IPS-NIHi7 (cell line): Measurements from ENCODE around the gene AGBL4.

Experiments
- DNase-seq: peaks from one replicate; pipeline ENCODE4 v3.0.0; 2012; ENCODE audit warnings: mixed read lengths; ENCODE audit errors: extremely low spot score

AGBL4 gene

DNA sequence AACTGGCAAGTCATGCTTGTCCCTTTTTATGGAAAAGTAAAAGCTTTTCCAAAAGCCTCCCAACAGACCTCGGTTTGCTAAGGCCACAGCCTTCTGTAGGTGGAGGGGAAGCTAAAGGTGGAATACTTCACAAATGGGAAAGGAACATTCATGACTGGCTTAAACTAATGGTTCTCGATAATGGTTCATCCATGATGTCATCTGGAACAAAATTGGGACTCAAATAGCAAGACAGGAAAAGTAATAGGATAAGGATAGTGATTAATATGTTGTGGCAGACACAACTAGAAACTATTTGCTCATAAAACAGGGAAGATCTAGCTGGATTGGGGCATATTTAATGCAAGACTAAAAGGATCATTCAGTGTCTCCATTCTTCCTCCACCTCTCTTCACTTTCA is 1535.0 kb downstream of the AGBL4 start:
- no peak for DNase-seq
